SK-N-SH treated with all-trans-retinoic acid at 6 μM for 48 hours (cell line): Measurements from ENCODE around the gene COL23A1.

Source experiments
- ATAC-seq: fragments of 200-7000 bp; cut with Tn5 transposase; 3 replicates; pipeline ENCODE4 v1.9.1; 2020; ENCODE audit warnings: mild to moderate bottlenecking, moderate library complexity
- ARNTL ChIP-seq: fragments of 450-650 bp; formaldehyde crosslinking; IDR thresholded peaks from 2 replicates; pipeline ENCODE4 v1.5.0; 2020; ENCODE audit warnings: low read depth, mild to moderate bottlenecking, moderate library complexity, borderline replicate concordance
- BACH2 ChIP-seq: fragments of 250-450 bp; sonication (Bioruptor Pico); IDR thresholded peaks from 2 replicates; pipeline ENCODE4 v1.9.0; 2021; ENCODE audit warnings: mild to moderate bottlenecking, borderline replicate concordance
- GLIS3 ChIP-seq: fragments of 250-450 bp; sonication (Bioruptor Pico); IDR thresholded peaks from 2 replicates; pipeline ENCODE4 v1.5.0; 2020; ENCODE audit warnings: mild to moderate bottlenecking, moderate library complexity
- ISL1 ChIP-seq: fragments of 250-450 bp; sonication (Bioruptor Pico); IDR thresholded peaks from 2 replicates; pipeline ENCODE4 v2.1.2; 2022; ENCODE audit warnings: mild to moderate bottlenecking, moderate library complexity
- OSR1 ChIP-seq: fragments of 250-450 bp; sonication (Bioruptor Pico); IDR thresholded peaks from 2 replicates; pipeline ENCODE4 v1.8.0; 2022; ENCODE audit warnings: moderate library complexity, mild to moderate bottlenecking, inconsistent platforms
- PPARA ChIP-seq: fragments of 250-450 bp; sonication (Bioruptor Pico); IDR thresholded peaks from 2 replicates; pipeline ENCODE4 v1.5.0; 2020; ENCODE audit warnings: mild to moderate bottlenecking, borderline replicate concordance
- RARB ChIP-seq: fragments of 250-450 bp; sonication (Bioruptor Pico); IDR thresholded peaks from 2 replicates; pipeline ENCODE4 v1.8.0; 2021; ENCODE audit warnings: mild to moderate bottlenecking, moderate library complexity
- SNAI2 ChIP-seq: fragments of 250-450 bp; sonication (Bioruptor Pico); IDR thresholded peaks from 2 replicates; pipeline ENCODE4 v1.5.0; 2020; ENCODE audit warnings: mild to moderate bottlenecking, moderate library complexity
- TCF4 ChIP-seq: fragments of 250-450 bp; sonication (Bioruptor Pico); IDR thresholded peaks from 2 replicates; pipeline ENCODE4 v1.8.0; 2021; ENCODE audit warnings: mild to moderate bottlenecking, moderate library complexity, borderline replicate concordance
- TOX ChIP-seq: fragments of 250-450 bp; sonication (Bioruptor Pico); IDR thresholded peaks from 2 replicates; pipeline ENCODE4 v1.8.0; 2021; ENCODE audit warnings: mild to moderate bottlenecking, moderate library complexity, borderline replicate concordance
- ZC3H10 ChIP-seq: fragments of 250-450 bp; sonication (Bioruptor Pico); IDR thresholded peaks from 2 replicates; pipeline ENCODE4 v1.5.1; 2021; ENCODE audit warnings: mild to moderate bottlenecking, moderate library complexity
- ZFP3 ChIP-seq: fragments of 250-450 bp; sonication (Bioruptor Pico); IDR thresholded peaks from 2 replicates; pipeline ENCODE4 v1.5.0; 2020; ENCODE audit warnings: mild to moderate bottlenecking, moderate library complexity
- ZFP30 ChIP-seq: fragments of 450-650 bp; formaldehyde crosslinking; IDR thresholded peaks from 2 replicates; pipeline ENCODE4 v1.5.0; 2022; ENCODE audit warnings: mild to moderate bottlenecking, moderate library complexity
- ZNF565 ChIP-seq: fragments of 450-650 bp; formaldehyde crosslinking; conservative IDR thresholded peaks from 2 replicates; pipeline ENCODE4 v1.5.0; 2020; ENCODE audit warnings: low read depth, mild to moderate bottlenecking, moderate library complexity
- TF ChIP-seq, protein P1 (sequence below): fragments of 250-450 bp; sonication (Bioruptor Pico); IDR thresholded peaks from 2 replicates; pipeline ENCODE4 v1.5.1; 2021; ENCODE audit warnings: mild to moderate bottlenecking, moderate library complexity
- TF ChIP-seq, protein P2 (sequence below): fragments of 250-450 bp; sonication (Bioruptor Pico); IDR thresholded peaks from 2 replicates; pipeline ENCODE4 v1.8.0; 2020; ENCODE audit warnings: mild to moderate bottlenecking, moderate library complexity, borderline replicate concordance
- TF ChIP-seq, protein P3 (sequence below): fragments of 250-450 bp; sonication (Bioruptor Pico); IDR thresholded peaks from 2 replicates; pipeline ENCODE4 v1.5.1; 2020; ENCODE audit warnings: low read depth, mild to moderate bottlenecking, moderate library complexity
- TF ChIP-seq, protein P4 (sequence below): fragments of 250-450 bp; sonication (Bioruptor Pico); IDR thresholded peaks from 2 replicates; pipeline ENCODE4 v1.5.0; 2020; ENCODE audit warnings: mild to moderate bottlenecking, moderate library complexity

Gene COL23A1

DNA sequence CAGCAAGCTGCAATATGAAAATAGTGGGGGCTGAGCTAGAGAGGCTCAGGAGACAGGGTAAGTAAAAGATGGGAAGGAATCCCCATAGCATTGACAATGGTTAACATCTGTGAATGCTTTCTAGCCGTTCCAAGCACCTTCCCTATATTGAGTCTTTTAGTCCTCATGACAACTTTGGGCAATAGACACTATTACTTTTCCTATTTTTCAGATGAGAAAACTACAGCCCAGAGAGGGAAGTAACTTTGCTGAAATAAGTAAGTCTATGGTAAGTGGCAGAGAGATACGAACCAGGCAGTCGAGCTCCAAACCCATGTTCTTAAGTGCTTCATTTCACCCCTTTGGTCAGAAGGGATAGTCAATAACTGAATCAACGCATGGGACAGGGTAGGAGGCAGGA lies 94.5 kb downstream of the COL23A1 start:
- no peak for ATAC-seq
- TF ChIP-seq ZFP30 (CRISPR knock-in tag), result no peak

DNA sequence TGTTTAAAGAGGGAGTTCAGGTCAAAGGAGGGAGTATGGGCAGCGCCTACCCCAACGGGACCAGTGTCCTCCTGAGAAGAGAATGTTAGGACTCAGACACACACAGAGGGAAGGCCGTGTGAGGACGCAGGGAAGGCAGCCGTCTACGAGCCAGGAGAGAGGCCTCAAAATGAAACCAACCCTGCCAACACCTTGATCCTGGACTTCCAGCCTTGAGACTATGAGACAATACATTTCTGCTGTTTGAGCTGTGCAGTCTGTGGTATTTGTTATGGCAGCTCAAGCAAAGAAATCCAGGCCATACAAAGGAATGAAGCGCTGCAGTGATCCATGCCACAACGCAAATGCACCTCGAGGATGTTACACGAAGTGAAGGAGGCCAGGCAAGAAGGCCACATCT lies 97.9 kb downstream of the COL23A1 start:
- no peak for ATAC-seq
- TF ChIP-seq, protein P1, sequence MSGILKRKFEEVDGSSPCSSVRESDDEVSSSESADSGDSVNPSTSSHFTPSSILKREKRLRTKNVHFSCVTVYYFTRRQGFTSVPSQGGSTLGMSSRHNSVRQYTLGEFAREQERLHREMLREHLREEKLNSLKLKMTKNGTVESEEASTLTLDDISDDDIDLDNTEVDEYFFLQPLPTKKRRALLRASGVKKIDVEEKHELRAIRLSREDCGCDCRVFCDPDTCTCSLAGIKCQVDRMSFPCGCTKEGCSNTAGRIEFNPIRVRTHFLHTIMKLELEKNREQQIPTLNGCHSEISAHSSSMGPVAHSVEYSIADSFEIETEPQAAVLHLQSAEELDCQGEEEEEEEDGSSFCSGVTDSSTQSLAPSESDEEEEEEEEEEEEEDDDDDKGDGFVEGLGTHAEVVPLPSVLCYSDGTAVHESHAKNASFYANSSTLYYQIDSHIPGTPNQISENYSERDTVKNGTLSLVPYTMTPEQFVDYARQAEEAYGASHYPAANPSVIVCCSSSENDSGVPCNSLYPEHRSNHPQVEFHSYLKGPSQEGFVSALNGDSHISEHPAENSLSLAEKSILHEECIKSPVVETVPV, result no peak
- no peak for TF ChIP-seq ZFP3 (CRISPR knock-in tag)
- TF ChIP-seq RARB, result no peak
- TF ChIP-seq ZNF565, result no peak

DNA sequence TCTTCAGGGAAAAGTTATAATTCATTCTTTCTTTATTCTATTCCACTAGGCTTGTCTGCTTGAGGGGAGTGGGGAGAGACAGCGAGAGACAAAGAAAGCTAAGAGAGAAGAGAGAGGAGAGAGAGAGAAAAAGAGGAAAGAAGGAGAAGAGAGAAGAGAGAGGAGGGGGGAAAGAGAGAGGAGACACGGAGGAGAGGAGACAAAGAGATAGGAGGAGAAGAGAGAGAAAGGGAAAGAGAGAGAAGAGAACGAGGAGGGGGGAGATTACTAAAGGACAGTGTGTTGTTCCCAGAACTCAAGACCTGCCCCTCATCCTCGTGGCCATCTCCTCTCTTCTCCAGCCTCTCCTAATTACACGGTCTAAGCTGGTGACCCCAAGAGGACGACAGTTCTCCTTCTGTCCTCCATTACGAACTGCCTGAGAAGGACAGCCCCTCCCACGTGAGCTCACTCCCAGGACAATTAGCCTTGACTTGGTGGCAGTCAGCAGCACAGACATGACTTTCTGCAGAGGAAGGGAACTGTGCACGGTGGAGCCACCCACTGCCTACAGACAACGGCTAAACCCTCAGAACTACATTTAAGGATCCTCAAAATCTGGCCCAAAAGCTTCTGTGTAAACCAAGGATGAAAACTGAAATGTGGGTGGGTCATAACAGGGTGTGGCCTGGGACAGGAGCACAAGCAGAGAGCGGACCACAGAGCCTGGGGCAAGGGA lies 99.1 kb downstream of the COL23A1 start:
- no peak for TF ChIP-seq ZNF565
- no peak for TF ChIP-seq TOX
- TF ChIP-seq, protein P2, sequence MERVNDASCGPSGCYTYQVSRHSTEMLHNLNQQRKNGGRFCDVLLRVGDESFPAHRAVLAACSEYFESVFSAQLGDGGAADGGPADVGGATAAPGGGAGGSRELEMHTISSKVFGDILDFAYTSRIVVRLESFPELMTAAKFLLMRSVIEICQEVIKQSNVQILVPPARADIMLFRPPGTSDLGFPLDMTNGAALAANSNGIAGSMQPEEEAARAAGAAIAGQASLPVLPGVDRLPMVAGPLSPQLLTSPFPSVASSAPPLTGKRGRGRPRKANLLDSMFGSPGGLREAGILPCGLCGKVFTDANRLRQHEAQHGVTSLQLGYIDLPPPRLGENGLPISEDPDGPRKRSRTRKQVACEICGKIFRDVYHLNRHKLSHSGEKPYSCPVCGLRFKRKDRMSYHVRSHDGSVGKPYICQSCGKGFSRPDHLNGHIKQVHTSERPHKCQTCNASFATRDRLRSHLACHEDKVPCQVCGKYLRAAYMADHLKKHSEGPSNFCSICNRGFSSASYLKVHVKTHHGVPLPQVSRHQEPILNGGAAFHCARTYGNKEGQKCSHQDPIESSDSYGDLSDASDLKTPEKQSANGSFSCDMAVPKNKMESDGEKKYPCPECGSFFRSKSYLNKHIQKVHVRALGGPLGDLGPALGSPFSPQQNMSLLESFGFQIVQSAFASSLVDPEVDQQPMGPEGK (CRISPR knock-in tag), result no peak
- TF ChIP-seq, protein P3, sequence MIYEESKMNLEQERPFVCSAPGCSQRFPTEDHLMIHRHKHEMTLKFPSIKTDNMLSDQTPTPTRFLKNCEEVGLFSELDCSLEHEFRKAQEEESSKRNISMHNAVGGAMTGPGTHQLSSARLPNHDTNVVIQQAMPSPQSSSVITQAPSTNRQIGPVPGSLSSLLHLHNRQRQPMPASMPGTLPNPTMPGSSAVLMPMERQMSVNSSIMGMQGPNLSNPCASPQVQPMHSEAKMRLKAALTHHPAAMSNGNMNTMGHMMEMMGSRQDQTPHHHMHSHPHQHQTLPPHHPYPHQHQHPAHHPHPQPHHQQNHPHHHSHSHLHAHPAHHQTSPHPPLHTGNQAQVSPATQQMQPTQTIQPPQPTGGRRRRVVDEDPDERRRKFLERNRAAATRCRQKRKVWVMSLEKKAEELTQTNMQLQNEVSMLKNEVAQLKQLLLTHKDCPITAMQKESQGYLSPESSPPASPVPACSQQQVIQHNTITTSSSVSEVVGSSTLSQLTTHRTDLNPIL (CRISPR knock-in tag), result no peak
- no peak for TF ChIP-seq ZFP30 (CRISPR knock-in tag)
- no peak for TF ChIP-seq ISL1 (CRISPR knock-in tag)
- TF ChIP-seq OSR1 (CRISPR knock-in tag), result no peak
- no peak for TF ChIP-seq SNAI2 (CRISPR knock-in tag)
- TF ChIP-seq, protein P4, sequence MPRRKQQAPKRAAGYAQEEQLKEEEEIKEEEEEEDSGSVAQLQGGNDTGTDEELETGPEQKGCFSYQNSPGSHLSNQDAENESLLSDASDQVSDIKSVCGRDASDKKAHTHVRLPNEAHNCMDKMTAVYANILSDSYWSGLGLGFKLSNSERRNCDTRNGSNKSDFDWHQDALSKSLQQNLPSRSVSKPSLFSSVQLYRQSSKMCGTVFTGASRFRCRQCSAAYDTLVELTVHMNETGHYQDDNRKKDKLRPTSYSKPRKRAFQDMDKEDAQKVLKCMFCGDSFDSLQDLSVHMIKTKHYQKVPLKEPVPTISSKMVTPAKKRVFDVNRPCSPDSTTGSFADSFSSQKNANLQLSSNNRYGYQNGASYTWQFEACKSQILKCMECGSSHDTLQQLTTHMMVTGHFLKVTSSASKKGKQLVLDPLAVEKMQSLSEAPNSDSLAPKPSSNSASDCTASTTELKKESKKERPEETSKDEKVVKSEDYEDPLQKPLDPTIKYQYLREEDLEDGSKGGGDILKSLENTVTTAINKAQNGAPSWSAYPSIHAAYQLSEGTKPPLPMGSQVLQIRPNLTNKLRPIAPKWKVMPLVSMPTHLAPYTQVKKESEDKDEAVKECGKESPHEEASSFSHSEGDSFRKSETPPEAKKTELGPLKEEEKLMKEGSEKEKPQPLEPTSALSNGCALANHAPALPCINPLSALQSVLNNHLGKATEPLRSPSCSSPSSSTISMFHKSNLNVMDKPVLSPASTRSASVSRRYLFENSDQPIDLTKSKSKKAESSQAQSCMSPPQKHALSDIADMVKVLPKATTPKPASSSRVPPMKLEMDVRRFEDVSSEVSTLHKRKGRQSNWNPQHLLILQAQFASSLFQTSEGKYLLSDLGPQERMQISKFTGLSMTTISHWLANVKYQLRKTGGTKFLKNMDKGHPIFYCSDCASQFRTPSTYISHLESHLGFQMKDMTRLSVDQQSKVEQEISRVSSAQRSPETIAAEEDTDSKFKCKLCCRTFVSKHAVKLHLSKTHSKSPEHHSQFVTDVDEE (CRISPR knock-in tag), result no peak
- TF ChIP-seq BACH2 (CRISPR knock-in tag), result no peak
- TF ChIP-seq ARNTL (CRISPR knock-in tag), result no peak
- TF ChIP-seq PPARA (CRISPR knock-in tag), result no peak
- no peak for TF ChIP-seq TCF4 (CRISPR knock-in tag)
- TF ChIP-seq, all 23 proteins: peak for 0
- no peak for ATAC-seq

DNA sequence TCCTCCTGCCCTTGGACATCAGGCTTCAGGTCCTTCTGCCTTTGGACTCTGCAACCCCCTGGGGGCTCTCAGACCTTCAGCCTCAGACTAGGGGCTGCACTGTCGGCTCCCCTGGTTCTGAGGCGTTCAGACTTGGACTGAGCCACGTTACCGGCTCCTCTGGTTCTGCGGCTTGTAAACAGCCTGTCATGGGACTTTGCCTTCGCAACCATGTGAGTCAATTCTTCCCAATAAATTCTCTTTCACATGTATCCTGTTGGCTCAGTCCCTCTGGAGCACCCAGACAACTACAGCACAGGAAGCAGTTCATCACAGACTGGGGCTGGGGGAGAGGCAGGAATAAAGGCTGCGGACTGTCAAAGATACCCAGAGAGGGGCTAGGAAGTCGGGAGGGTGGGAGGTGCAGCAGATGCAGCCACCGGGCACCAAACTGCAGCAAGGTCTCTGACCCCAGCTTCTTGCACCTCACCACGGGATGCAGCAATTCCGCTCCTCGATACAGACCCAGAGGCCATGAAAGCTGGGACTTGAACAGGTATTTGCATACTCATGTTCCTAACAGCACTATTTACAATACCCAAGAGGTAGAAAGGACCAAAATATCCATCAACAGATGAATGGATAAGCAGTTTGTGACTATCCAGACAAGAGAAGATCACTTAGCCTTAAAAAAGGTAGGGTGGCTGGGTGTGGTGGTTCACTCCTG lies 100.8 kb downstream of the COL23A1 start:
- no peak for ATAC-seq

DNA sequence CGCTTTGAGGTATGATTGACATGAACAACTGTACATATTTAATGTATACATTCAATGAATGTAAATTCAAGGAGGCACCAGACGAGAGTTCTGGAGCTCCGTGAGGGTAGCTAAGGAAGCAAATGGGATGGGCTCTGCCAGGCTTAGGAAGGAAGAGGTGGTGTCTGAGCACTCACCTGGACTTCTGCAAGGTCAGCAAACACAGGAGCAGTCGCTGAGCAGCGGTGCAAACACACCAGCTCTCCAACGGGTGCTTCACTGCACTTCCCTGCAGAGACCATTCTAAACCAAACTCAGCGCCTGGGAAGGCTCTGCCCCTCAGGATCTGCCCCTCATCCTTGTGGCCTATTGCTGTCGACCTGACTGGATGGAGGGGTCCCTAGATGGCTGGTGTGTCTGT lies 101.5 kb downstream of the COL23A1 start:
- TF ChIP-seq GLIS3 (CRISPR knock-in tag), result no peak
- no peak for TF ChIP-seq PPARA (CRISPR knock-in tag)
- no peak for TF ChIP-seq TCF4 (CRISPR knock-in tag)
- no peak for TF ChIP-seq ZNF565
- TF ChIP-seq ZC3H10 (CRISPR knock-in tag), result no peak
- TF ChIP-seq, protein P3 (CRISPR knock-in tag), result no peak
- no peak for ATAC-seq

More for the DNA sequence above, 100.8 kb downstream of the COL23A1 start:
- TF ChIP-seq ISL1 (CRISPR knock-in tag), result no peak
- no peak for TF ChIP-seq TOX
